ENCODE results near the gene WWC2.

WWC2 gene

DNA sequence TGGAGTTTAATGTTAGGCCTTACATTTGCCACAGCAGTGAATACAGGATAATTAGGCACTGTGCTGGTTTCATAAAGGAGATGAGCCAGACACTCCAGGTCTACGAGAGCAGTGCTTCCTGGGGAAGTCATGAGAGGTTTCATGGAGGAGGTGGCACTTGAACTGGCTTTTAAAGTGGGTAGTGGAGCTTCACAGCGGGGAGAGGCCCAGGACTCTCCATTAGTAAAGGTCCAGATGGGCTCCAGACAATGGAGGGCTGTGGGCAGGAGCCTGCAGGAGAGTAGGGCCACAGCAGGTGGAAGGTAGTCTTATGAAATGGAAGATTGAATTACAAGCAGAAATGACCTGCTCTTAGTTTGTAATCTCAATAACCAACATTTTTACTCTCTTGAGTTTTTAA, 192.0 kb downstream of the WWC2 start:
- no peak for DNase-seq
- TF ChIP-seq POLR2A (IDR thresholded peaks at IDR 0.05; ENCODE audit: low read length) (no peak), GATA1 (IDR thresholded peaks at IDR 0.05; ENCODE audit: low read depth, low read length) (no peak)

DNA sequence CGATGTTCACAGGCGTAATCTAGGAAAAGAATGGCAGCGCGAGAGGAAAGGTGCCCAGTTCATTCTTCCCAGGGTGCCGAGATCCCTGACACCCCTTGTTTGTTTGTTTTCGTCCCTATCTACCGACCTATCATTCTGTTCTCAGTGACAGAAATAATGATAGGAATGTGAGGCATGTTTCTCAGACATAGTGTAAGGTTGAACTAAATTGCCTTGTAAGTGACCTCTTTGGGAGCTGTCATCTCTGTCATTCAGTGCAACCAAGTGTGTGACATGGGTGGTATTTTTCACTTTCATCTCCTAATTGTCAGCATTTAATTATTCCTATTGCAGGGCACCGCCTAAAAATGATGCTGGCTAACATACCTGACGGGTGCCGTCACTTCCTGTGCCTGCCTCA, 196.7 kb downstream of the WWC2 start:
- DNase-seq = no peak
- TF ChIP-seq GATA1 (IDR thresholded peaks at IDR 0.05; ENCODE audit: low read depth, low read length) (no peak), POLR2A (IDR thresholded peaks at IDR 0.05; ENCODE audit: low read length) (no peak)

DNA sequence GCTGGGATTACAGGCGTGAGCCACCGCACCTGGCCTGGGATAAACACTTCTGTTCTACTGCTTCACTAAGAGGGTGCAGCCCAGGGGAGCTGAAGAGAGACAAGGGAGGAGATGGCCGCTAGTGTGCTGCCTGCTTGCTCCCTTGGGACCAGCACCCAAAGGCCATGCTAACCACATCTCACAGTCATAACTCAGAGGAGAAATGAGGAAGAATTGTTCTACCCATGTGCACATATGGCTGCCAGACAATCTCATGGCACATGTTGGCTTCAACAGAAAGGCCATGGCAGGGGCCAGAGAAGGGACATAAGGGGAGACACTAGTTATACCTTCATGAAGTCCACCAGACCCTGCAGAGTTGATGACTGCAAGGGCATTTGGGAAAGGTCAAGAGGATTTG, 198.6 kb downstream of the WWC2 start:
- DNase-seq = no peak
- no peak for TF ChIP-seq POLR2A (IDR thresholded peaks at IDR 0.05; ENCODE audit: low read length)
- no peak for TF ChIP-seq GATA1 (IDR thresholded peaks at IDR 0.05; ENCODE audit: low read depth, low read length)

DNA sequence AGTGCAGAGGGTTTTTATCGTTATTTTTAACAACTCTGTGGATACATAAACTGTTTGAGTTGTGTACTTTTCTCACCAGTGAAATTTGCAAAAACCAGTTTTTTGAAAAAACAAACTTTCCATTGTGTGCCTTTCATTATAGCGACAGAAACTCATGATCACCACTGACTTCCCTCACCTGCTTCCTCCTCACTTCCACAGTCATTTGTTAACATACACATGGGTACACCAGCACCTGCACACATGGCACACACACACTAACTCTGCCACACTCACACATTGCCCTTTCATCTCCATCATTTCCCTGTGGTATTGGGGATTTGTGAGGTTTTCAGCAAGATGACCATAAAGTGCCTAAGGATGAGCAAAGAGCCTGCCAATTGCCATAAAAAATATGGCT, 200.4 kb downstream of the WWC2 start:
- no peak for TF ChIP-seq GATA1 (IDR thresholded peaks at IDR 0.05; ENCODE audit: low read depth, low read length)
- no peak for TF ChIP-seq POLR2A (IDR thresholded peaks at IDR 0.05; ENCODE audit: low read length)
- no peak for DNase-seq

DNA sequence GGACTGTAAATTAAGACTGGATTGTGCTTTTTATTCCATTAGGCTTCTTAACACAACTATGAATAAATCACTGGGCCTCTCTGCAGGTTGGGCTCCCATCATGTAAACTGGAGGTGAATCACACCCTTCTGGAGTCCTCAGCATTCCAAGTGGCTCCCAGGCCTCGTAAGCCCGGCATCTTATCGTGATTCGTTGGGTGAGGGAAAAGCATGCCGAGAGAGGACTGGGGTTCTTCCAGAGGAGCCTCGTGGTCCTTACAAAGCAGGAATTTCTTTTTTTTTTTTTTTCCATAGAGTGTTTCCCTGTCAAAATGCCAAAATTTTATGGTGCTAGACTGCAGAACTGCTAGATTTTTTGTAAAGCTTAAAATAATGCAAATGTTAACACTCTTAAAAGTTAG, 201.0 kb downstream of the WWC2 start:
- TF ChIP-seq GATA1 (IDR thresholded peaks at IDR 0.05; ENCODE audit: low read depth, low read length) = no peak
- no peak for TF ChIP-seq POLR2A (IDR thresholded peaks at IDR 0.05; ENCODE audit: low read length)
- no peak for DNase-seq

DNA sequence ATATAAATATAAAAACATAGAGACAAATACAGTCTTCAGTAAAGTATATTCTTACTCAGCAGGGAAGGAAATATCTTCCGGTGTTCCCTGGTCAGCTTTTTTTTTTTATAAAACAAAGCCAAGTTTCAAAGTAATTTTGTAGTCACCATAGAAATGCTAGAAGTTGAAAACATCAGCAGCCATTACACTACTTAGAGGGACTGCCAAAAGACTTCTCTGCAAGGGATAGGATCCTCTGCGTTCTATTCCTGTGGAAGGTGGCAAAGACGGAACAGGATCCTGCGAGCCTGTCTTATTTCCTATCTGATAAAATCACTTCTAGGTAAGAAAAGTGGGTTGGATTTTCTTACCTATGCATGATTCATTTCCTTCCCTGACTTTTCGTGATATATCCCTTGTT, 201.6 kb downstream of the WWC2 start:
- TF ChIP-seq GATA1 (IDR thresholded peaks at IDR 0.05; ENCODE audit: low read depth, low read length) = no peak
- no peak for TF ChIP-seq POLR2A (IDR thresholded peaks at IDR 0.05; ENCODE audit: low read length)

DNA sequence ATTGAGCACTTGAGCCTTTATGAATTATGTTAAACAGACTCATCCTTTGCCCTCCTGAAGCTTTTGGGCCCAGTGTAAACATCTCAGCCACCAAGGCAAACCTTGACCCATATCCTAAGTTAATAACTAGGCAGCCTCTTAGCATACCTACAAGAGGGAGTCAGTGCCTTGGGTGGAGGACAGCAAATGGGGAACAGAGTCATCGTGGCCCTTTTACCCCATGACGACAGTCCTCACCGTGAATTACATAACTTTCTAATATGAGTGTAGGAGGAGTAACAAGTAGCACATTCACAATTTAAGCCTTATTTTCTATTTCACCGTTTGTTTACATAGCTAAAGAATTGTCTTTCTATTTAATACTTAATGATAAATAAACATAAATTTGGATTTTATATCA, 204.2 kb downstream of the WWC2 start:
- TF ChIP-seq GATA1 (IDR thresholded peaks at IDR 0.05; ENCODE audit: low read depth, low read length) = no peak
- TF ChIP-seq POLR2A (IDR thresholded peaks at IDR 0.05; ENCODE audit: low read length) = no peak
- no peak for DNase-seq

More for the DNA sequence above, 201.6 kb downstream of the WWC2 start:
- DNase-seq = no peak

DNA sequence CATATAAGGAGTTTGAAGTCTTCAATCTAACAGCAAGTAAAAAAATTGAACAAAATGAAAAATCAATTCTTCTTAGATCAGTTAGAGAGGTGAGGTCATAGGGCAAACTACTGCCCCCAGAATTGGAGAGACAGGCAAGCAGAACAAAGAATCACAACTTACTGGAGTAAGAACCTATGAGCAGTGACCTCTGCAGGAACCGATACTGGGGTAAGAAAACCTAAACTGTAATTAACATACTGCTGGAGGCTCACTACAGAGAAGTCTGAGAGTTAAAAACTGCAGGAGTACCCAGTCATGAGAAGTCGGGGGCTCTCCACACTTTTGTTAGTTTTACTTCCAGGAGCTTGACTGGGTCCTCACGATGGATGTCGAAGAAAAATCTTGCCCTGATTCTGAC, 205.0 kb downstream of the WWC2 start:
- DNase-seq = no peak

DNA sequence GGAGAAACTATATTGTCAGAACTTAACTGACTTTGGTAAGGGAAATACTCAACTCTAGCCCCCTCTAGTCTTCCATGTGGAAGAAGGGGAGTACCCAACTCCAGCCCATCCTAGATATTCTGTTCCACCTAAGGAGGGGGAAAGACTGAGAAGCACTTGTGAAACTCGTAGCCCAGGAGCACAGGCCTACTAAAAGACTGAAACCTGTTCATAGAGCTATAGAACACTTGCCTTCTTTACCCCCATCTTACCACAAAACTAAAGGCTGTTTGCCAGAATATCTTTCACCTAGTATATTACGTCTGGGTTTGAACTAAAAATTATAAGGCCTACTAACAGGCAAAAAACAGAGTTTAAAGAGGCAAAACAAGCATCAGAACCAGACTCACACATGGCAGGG, 205.5 kb downstream of the WWC2 start:
- no peak for DNase-seq
- TF ChIP-seq GATA1 (IDR thresholded peaks at IDR 0.05; ENCODE audit: low read depth, low read length) (no peak), POLR2A (IDR thresholded peaks at IDR 0.05; ENCODE audit: low read length) (no peak)

More for the DNA sequence above, 205.0 kb downstream of the WWC2 start:
- TF ChIP-seq GATA1 (IDR thresholded peaks at IDR 0.05; ENCODE audit: low read depth, low read length) (no peak), POLR2A (IDR thresholded peaks at IDR 0.05; ENCODE audit: low read length) (no peak)

DNA sequence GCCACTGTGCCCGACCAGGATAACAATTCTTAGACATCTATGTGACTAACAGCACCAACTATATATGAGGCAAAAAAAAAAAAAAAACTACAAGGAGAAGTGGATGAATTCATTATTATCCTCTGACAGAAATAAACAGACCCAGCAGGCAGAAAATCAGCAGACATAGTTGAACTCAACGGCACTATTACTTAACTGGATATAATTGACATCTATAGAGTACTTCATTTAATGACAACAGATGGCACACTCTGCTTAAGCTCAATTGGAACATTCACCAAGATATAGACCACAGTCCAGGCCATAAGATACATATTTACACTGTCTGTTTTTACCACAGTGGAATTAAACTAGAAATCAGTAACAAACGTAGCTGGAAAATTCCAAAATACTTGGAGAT, 207.8 kb downstream of the WWC2 start:
- no peak for DNase-seq
- TF ChIP-seq GATA1 (IDR thresholded peaks at IDR 0.05; ENCODE audit: low read depth, low read length) = no peak
- no peak for TF ChIP-seq POLR2A (IDR thresholded peaks at IDR 0.05; ENCODE audit: low read length)

DNA sequence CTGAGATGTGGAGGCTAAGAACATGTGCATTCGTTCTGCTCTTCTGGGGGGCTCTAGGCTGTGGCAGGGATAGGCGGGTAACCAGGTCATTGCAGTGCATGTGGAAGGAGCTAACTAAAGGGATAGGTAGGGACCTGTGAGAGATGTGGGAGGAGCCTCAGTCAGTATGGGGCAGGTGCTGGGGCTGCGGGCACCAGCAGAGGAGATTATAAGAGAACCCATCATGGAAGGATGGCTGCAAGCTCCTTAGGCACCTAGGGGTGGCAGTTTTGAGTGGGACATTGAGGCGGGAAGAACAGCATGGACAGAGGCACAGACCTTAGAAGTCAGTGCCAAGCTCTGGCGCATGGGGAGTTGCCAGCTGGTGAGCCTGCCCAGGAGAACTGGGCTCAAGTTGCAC, 213.8 kb downstream of the WWC2 start:
- no peak for DNase-seq
- TF ChIP-seq GATA1 (IDR thresholded peaks at IDR 0.05; ENCODE audit: low read depth, low read length) (no peak), POLR2A (IDR thresholded peaks at IDR 0.05; ENCODE audit: low read length) (no peak)

DNA sequence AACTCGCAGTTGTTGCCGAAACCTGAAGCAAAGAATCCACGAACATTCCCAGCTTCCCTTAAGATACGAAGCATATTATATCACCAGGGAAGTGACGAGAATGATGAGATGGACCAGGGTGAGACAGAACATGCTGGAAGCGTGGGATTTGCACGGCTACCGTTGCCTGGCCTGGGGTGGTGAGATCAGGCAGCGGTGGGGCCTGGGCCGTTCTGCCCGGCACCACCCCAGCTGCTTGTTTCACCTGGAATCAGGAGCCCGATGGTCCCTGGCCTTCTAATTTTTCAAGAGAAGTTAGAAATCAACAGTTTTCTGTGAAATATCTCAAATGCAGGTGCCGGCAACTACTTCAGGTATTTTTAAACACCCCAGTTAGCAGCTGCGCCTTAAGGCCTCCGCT, 215.3 kb downstream of the WWC2 start:
- TF ChIP-seq POLR2A (IDR thresholded peaks at IDR 0.05; ENCODE audit: low read length) = no peak
- no peak for TF ChIP-seq GATA1 (IDR thresholded peaks at IDR 0.05; ENCODE audit: low read depth, low read length)
- DNase-seq = no peak

DNA sequence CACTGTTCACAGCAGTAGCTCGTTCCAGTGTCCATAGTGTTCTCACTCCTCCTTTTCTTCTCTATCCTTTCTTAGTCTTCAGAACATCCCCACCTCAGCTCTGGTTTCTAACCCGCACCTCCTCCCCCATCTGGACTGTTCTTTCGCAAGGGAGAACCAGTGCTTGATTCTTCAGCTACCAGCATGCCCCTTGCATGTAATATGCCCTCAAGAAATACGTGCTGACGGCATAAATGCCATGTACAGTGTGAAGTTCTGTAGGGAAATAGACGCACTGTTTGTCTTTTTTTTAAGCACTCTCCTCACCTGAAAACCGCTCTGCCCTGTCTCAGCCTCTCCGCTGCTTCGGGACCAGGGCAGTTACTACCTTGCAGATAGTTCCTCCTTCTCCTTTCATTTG, 215.7 kb downstream of the WWC2 start:
- DNase-seq = no peak
- TF ChIP-seq GATA1 (IDR thresholded peaks at IDR 0.05; ENCODE audit: low read depth, low read length) (no peak), POLR2A (IDR thresholded peaks at IDR 0.05; ENCODE audit: low read length) (no peak)

DNA sequence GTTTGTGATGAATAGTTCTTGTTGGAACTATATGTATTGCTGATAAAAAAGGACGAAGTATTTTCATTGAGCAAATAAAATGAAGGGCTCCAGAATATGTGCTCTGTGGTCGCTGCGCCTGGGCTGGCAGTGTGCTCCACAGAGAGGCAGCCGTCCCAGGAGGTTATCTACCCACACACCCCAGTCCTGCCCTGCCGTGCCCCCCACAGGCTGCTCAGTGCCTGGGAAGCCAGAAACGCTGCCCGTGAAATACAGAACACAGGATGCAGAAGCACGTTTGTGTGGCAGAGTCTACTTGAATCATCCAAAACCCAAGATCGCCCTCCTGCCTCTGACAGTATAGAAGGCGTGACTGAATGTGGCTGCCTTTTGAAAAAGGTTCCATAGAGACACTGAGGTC, 219.6 kb downstream of the WWC2 start:
- TF ChIP-seq GATA1 (IDR thresholded peaks at IDR 0.05; ENCODE audit: low read depth, low read length) = no peak
- no peak for TF ChIP-seq POLR2A (IDR thresholded peaks at IDR 0.05; ENCODE audit: low read length)
- no peak for DNase-seq

DNA sequence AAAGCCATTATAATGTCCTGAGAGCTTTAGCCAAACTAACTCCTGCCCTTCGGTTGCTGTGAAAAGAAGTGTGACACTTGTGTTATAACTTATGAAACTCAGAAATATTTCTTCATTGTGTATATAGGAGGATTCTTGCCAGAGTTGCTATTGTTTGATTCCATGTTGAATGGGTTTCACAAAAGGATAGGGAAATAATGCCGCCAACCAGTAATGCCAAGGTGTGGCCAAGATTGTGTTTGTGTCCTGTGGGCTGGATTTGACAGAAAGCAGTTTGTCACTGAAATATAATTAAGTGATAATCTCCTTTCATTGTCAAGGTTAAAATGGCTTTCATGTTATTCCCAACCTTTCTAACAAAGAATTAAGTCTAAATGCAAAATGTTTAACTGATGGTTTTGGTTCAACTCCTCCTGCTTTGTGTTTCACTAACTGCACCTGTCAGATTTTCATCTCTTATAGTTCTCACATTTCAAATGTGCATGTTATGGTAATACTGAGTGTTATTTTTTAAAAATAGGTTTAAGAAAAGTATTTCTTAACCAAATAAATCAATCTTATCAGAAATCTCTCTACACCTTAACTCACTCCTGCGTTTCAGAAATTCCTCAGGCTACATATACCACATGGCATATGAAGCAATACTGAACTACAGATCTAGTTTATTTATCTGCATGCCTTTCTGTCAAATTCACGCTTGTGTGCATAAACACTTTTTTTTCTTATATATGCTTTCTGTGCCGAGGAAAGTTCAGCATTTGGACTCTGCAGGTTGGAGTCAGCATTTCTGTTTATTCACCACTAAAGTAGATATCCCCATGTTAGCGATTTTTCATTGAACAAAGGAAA, 221.4 kb downstream of the WWC2 start, which contains the start of gene CLDN22:
Gene CLDN22 (minus strand): TSS at position 66 of the 849 bp plus-strand sequence. CDS start 58 bp downstream, at position 8.
- TF ChIP-seq POLR2A (IDR thresholded peaks at IDR 0.05; ENCODE audit: low read length) = no peak
- TF ChIP-seq GATA1 (IDR thresholded peaks at IDR 0.05; ENCODE audit: low read depth, low read length) = no peak

More for the DNA sequence above, 221.4 kb downstream of the WWC2 start, which contains the start of gene CLDN22:
- no peak for DNase-seq

Measured in erythroblast (primary cell).